ENCODE data around the gene NOTCH2.
"Not testable (repeated sequence)": the region's sequence is repeated elsewhere in the genome, so short reads cannot be mapped to it uniquely, and the experiment has no call there.

- TF ChIP-seq, protein P1, sequence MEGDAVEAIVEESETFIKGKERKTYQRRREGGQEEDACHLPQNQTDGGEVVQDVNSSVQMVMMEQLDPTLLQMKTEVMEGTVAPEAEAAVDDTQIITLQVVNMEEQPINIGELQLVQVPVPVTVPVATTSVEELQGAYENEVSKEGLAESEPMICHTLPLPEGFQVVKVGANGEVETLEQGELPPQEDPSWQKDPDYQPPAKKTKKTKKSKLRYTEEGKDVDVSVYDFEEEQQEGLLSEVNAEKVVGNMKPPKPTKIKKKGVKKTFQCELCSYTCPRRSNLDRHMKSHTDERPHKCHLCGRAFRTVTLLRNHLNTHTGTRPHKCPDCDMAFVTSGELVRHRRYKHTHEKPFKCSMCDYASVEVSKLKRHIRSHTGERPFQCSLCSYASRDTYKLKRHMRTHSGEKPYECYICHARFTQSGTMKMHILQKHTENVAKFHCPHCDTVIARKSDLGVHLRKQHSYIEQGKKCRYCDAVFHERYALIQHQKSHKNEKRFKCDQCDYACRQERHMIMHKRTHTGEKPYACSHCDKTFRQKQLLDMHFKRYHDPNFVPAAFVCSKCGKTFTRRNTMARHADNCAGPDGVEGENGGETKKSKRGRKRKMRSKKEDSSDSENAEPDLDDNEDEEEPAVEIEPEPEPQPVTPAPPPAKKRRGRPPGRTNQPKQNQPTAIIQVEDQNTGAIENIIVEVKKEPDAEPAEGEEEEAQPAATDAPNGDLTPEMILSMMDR (IDR thresholded peaks at IDR 0.05; ENCODE audit: low read length): not testable (repeated sequence)
- not testable (repeated sequence) for TF ChIP-seq EZH2 (optimal IDR thresholded peaks at IDR 0.05; ENCODE audit: low read depth, low read length)
These were observed 48.1 kb upstream of the NOTCH2 start for GRCh38 chr1:120117371-120118177.
